OCI-LY7 (cell line): Measurements from ENCODE around the gene PDE3B. TPM values are rescaled to one million over a fixed set of nuclear protein-coding genes. Genes with fewer than 3 reads are reported as not detected.

Source experiments
- BruUV-seq: library from RNA; stranded (reverse); fragments of 400-500 nt; replicated peaks from 2 replicates; lab custom pipeline; 2021; lab: Mats Ljungman, UMichigan
- CTCF ChIA-PET: fragments of 300-600 bp; sonication (Branson Sonifier 250); formaldehyde crosslinking; loops from one replicate; lab custom pipeline; 2022; ENCODE audit warnings: antibody characterized with exemption; ENCODE audit not compliant: unreplicated experiment; lab: Charles Lee
- POLR2A ChIA-PET: fragments of 300-600 bp; sonication (Branson Sonifier 250); formaldehyde crosslinking; loops from one replicate; lab custom pipeline; 2022; ENCODE audit warnings: antibody characterized with exemption; lab: Charles Lee
- DNase-seq: peaks from one replicate; pipeline ENCODE4 v3.0.0-alpha.2; 2015; ENCODE audit warnings: low spot score
- H2AFZ ChIP-seq: fragments of 200-600 bp; sonication (generic), shearing (Covaris generic); 2 replicates; pipeline ENCODE4 v1.6.1; 2014; ENCODE audit warnings: mild to moderate bottlenecking, antibody characterized with exemption, low read length, moderate library complexity
- H3K27ac ChIP-seq: fragments of 200-600 bp; sonication (generic); 2 replicates; pipeline ENCODE4 v1.5.1; 2014; ENCODE audit warnings: mixed run types, low read depth, mild to moderate bottlenecking, moderate library complexity, low read length, inconsistent platforms; ENCODE audit not compliant: poor library complexity, severe bottlenecking
- H3K36me3 ChIP-seq: fragments of 200-600 bp; sonication (generic); 2 replicates; pipeline ENCODE4 v1.6.1; 2014; ENCODE audit warnings: mild to moderate bottlenecking, antibody characterized with exemption, low read length, moderate library complexity, mixed read lengths; ENCODE audit not compliant: insufficient read depth
- H3K4me1 ChIP-seq: fragments of 200-600 bp; sonication (generic); 2 replicates; pipeline ENCODE4 v1.5.1; 2014; ENCODE audit warnings: mild to moderate bottlenecking, low read length; ENCODE audit not compliant: insufficient read depth, poor library complexity, severe bottlenecking
- H3K4me2 ChIP-seq: fragments of 200-600 bp; sonication (generic); 2 replicates; pipeline ENCODE4 v1.6.1; 2014; ENCODE audit warnings: mild to moderate bottlenecking, low read length
- H3K4me3 ChIP-seq: fragments of 200-600 bp; sonication (generic); 2 replicates; pipeline ENCODE4 v1.5.1; 2014; ENCODE audit warnings: mild to moderate bottlenecking, low read depth, low read length; ENCODE audit not compliant: poor library complexity, severe bottlenecking
- H3K79me2 ChIP-seq: fragments of 200-600 bp; sonication (generic); 2 replicates; pipeline ENCODE4 v1.6.1; 2016; ENCODE audit warnings: low read depth, mild to moderate bottlenecking, low read length, moderate library complexity, mixed read lengths; ENCODE audit not compliant: insufficient read depth
- H3K9me2 ChIP-seq: fragments of 200-600 bp; sonication (generic); 2 replicates; pipeline ENCODE4 v1.6.1; 2016; ENCODE audit warnings: mild to moderate bottlenecking, low read length, mixed read lengths; ENCODE audit not compliant: insufficient read depth
- H3K9me3 ChIP-seq: fragments of 200-600 bp; sonication (generic); 2 replicates; pipeline ENCODE4 v1.6.1; 2014; ENCODE audit warnings: mild to moderate bottlenecking, mixed run types, low read length, mixed read lengths
- H4K20me1 ChIP-seq: fragments of 200-600 bp; sonication (generic); 2 replicates; pipeline ENCODE4 v1.6.1; 2014; ENCODE audit warnings: mild to moderate bottlenecking, antibody characterized with exemption, low read length, moderate library complexity, mixed read lengths; ENCODE audit not compliant: insufficient read depth
- CTCF ChIP-seq: fragments of 200-600 bp; sonication (generic); conservative IDR thresholded peaks from 2 replicates; pipeline ENCODE4 v1.5.1; 2014; ENCODE audit warnings: mild to moderate bottlenecking, antibody characterized with exemption, low read length, moderate library complexity, mixed read lengths
- EZH2phosphoT487 ChIP-seq: fragments of 200-600 bp; sonication (generic); IDR thresholded peaks from 2 replicates; pipeline ENCODE4 v1.6.1; 2018; ENCODE audit warnings: low read depth, borderline replicate concordance, mild to moderate bottlenecking, mixed run types, antibody characterized with exemption, low read length, moderate library complexity, mixed read lengths
- intact Hi-C: fragments of 100-400 bp; cut with micrococcal nuclease; formaldehyde crosslinking; loops from one replicate; pipeline ENCODE4 v1.10.0; 2022; ENCODE audit not compliant: unreplicated experiment
- total RNA-seq, 2 experiments: library from RNA; depleted of rRNA in 1 of 2; stranded (reverse); fragments of >200 nt in 1 of 2; shearing (Covaris generic) in 1 of 2; gene quantifications; 2 replicates each; pipeline ENCODE4 v1.2.3, GENCODE V29; 2014 to 2022

The PDE3B gene
- total RNA-seq, 2 experiments from 2014 or later: not detected

- H3K4me2 ChIP-seq: no peak overlapping the region
- peaks cover 11% of the 10 kb centered on the region for H3K4me1 ChIP-seq
- BruUV-seq: no TSS peak
- DNase-seq: no peak
- no peaks in the 10 kb centered on the region for H3K36me3 ChIP-seq
- no peaks in the 10 kb centered on the region for H3K9me2 ChIP-seq
- intact Hi-C loops: no loop called here
- CTCF ChIA-PET: no interaction called here
- POLR2A ChIA-PET: interaction anchor here (1.2 kb wide), 1 partner anchor 320 kb away, joined by 3 read pairs; no protein-coding TSS in a partner anchor
- no peaks in the 10 kb centered on the region for H3K9me3 ChIP-seq
- no peaks in the 10 kb centered on the region for H4K20me1 ChIP-seq
- H3K27ac ChIP-seq: no peak overlapping the region
- no peaks in the 10 kb centered on the region for H3K79me2 ChIP-seq
- TF ChIP-seq EZH2phosphoT487: no peak
- TF ChIP-seq CTCF: no peak
- no peak overlapping the region for H2AFZ ChIP-seq
- no peak overlapping the region for H3K4me3 ChIP-seq
Measured at GRCh38 chr11:14898906-14899305, 255.3 kb downstream of the PDE3B start.

GRCh38 chr11:14902650-14903350, 259.2 kb downstream of the PDE3B start:
- no peaks in the 10 kb centered on the region for H3K36me3 ChIP-seq
- no peak for TF ChIP-seq EZH2phosphoT487
- no peak for TF ChIP-seq CTCF
- no peak overlapping the region for H3K4me2 ChIP-seq
- no peak for DNase-seq
- H3K4me1 ChIP-seq: peaks cover 32% of the 10 kb centered on the region
- no peak overlapping the region for H3K4me3 ChIP-seq
- H3K27ac ChIP-seq: no peak overlapping the region
- no TSS peak for BruUV-seq
- no peaks in the 10 kb centered on the region for H3K9me2 ChIP-seq
- H3K79me2 ChIP-seq: no peaks in the 10 kb centered on the region
- POLR2A ChIA-PET: interaction anchor here (0.8 kb wide), 1 partner anchor 11 kb away, joined by 3 read pairs; the partner anchor contains the start of gene CYP2R1
- H2AFZ ChIP-seq: no peak overlapping the region
- H4K20me1 ChIP-seq: no peaks in the 10 kb centered on the region
- H3K9me3 ChIP-seq: no peaks in the 10 kb centered on the region
- CTCF ChIA-PET: no interaction called here
- intact Hi-C loops: loop anchor here (10.0 kb wide), 1 partner anchor 278 kb away; no protein-coding TSS in a partner anchor

GRCh38 chr11:14904745-14905103, 261.1 kb downstream of the PDE3B start:
- Histone ChIP-seq H3K9me2 (no peaks in the 10 kb centered on the region), H2AFZ (peak overlapping the region; percentile 73; the same call in 1 of the 2 replicates), H3K27ac (no peak overlapping the region), H3K79me2 (no peaks in the 10 kb centered on the region), H4K20me1 (no peaks in the 10 kb centered on the region), H3K4me1 (peaks cover 32% of the 10 kb centered on the region), H3K4me3 (peak overlapping the region; percentile 52), H3K4me2 (peak overlapping the region; percentile 70), H3K9me3 (no peaks in the 10 kb centered on the region), H3K36me3 (no peaks in the 10 kb centered on the region)
- peak; percentile 61 for DNase-seq
- ChIA-PET POLR2A (interaction anchor here (0.7 to 1.4 kb wide), 2 partner anchors 10 to 13 kb away, joined by 5 to 6 read pairs; partner anchors contain the start of gene CYP2R1), CTCF (no interaction called here)
- TF ChIP-seq CTCF (peak; percentile 84), EZH2phosphoT487 (no peak)
- no TSS peak for BruUV-seq
- intact Hi-C loops: loop anchor here (1.0 to 10.0 kb wide), 4 partner anchors 12 to 1132 kb away; partner anchors contain the start of genes CYP2R1 and PSMA1
